K562 (cell line): Measurements from ENCODE around the gene BCL2L12.

Experiments
- GATA2 ChIP-seq: sonication (generic); formaldehyde crosslinking; IDR thresholded peaks from 2 replicates; pipeline ENCODE4 v1.4.0; 2020; ENCODE audit warnings: mild to moderate bottlenecking, missing genetic modification reagents
- SP2 ChIP-seq: IDR thresholded peaks from 2 replicates; pipeline ENCODE4 v1.6.1; 2011; ENCODE audit warnings: mild to moderate bottlenecking, low read depth, low read length, moderate library complexity; ENCODE audit not compliant: poor library complexity, severe bottlenecking; ENCODE audit errors: extremely low read depth
- TF ChIP-seq, protein P1 (sequence below): fragments of 450-650 bp; IDR thresholded peaks from 2 replicates; pipeline ENCODE4 v1.6.1; 2017; ENCODE audit warnings: antibody characterized with exemption, mild to moderate bottlenecking

DNA sequence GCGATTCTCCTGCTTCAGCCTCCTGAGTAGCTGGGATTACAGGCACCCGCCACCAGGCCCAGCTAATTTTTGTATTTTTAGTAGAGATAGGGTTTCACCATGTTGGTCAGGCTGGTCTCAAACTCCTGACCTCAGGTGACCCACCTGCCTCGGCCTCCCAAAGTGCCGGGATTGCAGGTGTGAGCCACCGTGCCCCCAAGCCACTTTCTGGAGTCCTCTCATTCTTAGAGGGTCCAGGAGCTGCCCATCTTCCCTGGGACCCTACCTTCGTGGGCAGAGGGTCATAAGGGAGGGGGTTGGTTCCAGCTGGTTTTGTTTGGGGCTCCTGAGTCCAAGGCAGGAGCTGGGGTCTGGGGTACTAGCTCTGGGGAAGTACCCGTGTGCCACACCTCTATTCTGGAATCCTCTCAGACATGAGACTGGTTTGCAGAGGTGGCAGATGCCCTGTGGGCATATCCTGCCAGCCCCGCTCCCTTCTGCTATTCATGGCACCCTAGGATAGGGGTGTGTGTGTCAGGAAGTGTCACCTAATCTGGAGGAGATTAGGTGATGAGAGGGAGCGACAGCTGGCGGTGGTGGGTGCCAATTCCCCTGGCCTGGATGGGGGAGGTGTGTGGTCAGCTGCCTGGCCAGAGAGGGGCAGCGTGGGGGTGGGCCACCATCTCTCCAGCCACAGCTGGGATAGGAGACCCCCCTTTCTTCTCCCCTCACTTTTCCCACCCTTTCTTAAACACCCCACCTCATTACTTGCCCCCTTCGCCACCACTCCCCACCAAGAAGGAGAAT lies 13.4 kb downstream of the BCL2L12 start:
- TF ChIP-seq, protein P1, sequence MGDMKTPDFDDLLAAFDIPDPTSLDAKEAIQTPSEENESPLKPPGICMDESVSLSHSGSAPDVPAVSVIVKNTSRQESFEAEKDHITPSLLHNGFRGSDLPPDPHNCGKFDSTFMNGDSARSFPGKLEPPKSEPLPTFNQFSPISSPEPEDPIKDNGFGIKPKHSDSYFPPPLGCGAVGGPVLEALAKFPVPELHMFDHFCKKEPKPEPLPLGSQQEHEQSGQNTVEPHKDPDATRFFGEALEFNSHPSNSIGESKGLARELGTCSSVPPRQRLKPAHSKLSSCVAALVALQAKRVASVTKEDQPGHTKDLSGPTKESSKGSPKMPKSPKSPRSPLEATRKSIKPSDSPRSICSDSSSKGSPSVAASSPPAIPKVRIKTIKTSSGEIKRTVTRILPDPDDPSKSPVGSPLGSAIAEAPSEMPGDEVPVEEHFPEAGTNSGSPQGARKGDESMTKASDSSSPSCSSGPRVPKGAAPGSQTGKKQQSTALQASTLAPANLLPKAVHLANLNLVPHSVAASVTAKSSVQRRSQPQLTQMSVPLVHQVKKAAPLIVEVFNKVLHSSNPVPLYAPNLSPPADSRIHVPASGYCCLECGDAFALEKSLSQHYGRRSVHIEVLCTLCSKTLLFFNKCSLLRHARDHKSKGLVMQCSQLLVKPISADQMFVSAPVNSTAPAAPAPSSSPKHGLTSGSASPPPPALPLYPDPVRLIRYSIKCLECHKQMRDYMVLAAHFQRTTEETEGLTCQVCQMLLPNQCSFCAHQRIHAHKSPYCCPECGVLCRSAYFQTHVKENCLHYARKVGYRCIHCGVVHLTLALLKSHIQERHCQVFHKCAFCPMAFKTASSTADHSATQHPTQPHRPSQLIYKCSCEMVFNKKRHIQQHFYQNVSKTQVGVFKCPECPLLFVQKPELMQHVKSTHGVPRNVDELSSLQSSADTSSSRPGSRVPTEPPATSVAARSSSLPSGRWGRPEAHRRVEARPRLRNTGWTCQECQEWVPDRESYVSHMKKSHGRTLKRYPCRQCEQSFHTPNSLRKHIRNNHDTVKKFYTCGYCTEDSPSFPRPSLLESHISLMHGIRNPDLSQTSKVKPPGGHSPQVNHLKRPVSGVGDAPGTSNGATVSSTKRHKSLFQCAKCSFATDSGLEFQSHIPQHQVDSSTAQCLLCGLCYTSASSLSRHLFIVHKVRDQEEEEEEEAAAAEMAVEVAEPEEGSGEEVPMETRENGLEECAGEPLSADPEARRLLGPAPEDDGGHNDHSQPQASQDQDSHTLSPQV: no peak
- TF ChIP-seq SP2: no peak
- TF ChIP-seq GATA2 (CRISPR knock-in tag): no peak
